ENCODE measurements around the gene ZNF577.
A peak's percentile ranks its signal among the peaks of the same experiment; 100 is the strongest.
"Not testable (repeated sequence)": the region's sequence is repeated elsewhere in the genome, so short reads cannot be mapped to it uniquely, and the experiment has no call there.

The ZNF577 gene

GRCh38 chr19:51887522-51888498 lies at the start of gene ZNF577:
ZNF577 (minus strand) TSS chr19:51887951; CDS start chr19:51880382, 7,569 bp downstream.
- peak; percentile 9 to 50 (median 30) for DNase-seq (ENCODE audit: low read depth in 4 of 4, low spot score in 1 of 4)

- no peak for DNase-seq (ENCODE audit: low read depth in 4 of 4, low spot score in 1 of 4)
Observed at GRCh38 chr19:51931921-51932320, 44.2 kb upstream of the ZNF577 start.

- DNase-seq (ENCODE audit: low read depth in 4 of 4, low spot score in 1 of 4), result no peak
Observed at GRCh38 chr19:51927859-51928258, 40.1 kb upstream of the ZNF577 start.

GRCh38 chr19:51926784-51927741 lies 39.3 kb upstream of the ZNF577 start, which contains the start of gene ZNF613:
ZNF613 (plus strand) TSS chr19:51927472; CDS start chr19:51936221, 8,749 bp downstream.
- DNase-seq (ENCODE audit: low read depth in 4 of 4, low spot score in 1 of 4), result peak; percentile 61 to 76 (median 68)

GRCh38 chr19:51926426-51926783 lies 38.7 kb upstream of the ZNF577 start:
- DNase-seq (ENCODE audit: low read depth in 4 of 4, low spot score in 1 of 4), result no peak

GRCh38 chr19:51921949-51922348 lies 34.2 kb upstream of the ZNF577 start:
- no peak for DNase-seq (ENCODE audit: low read depth in 4 of 4, low spot score in 1 of 4)

- DNase-seq (ENCODE audit: low read depth in 4 of 4, low spot score in 1 of 4), result no peak
Observed at GRCh38 chr19:51919606-51920005, 31.9 kb upstream of the ZNF577 start.

- DNase-seq (ENCODE audit: low read depth in 4 of 4, low spot score in 1 of 4), result no peak
Observed at GRCh38 chr19:51916167-51916566, 28.4 kb upstream of the ZNF577 start.

- no peak for DNase-seq (ENCODE audit: low read depth in 4 of 4, low spot score in 1 of 4)
Observed at GRCh38 chr19:51915324-51915867, 27.6 kb upstream of the ZNF577 start.

GRCh38 chr19:51907981-51908380 lies 20.2 kb upstream of the ZNF577 start:
- DNase-seq (ENCODE audit: low read depth in 4 of 4, low spot score in 1 of 4), result not testable (repeated sequence)

- not testable (repeated sequence) for DNase-seq (ENCODE audit: low read depth in 4 of 4, low spot score in 1 of 4)
Observed at GRCh38 chr19:51906108-51906507, 18.4 kb upstream of the ZNF577 start.

GRCh38 chr19:51905639-51906038 lies 17.9 kb upstream of the ZNF577 start:
- DNase-seq (ENCODE audit: low read depth in 4 of 4, low spot score in 1 of 4), result not testable (repeated sequence)

- DNase-seq (ENCODE audit: low read depth in 4 of 4, low spot score in 1 of 4), result no peak
Observed at GRCh38 chr19:51905206-51905605, 17.5 kb upstream of the ZNF577 start.

GRCh38 chr19:51904331-51905165 lies 16.8 kb upstream of the ZNF577 start, which contains the start of gene ZNF649:
ZNF649 (minus strand) TSS chr19:51905017; CDS start chr19:51900107, 4,910 bp downstream.
- peak; percentile 59 to 75 (median 68) for DNase-seq (ENCODE audit: low read depth in 4 of 4, low spot score in 1 of 4)

- DNase-seq (ENCODE audit: low read depth in 4 of 4, low spot score in 1 of 4), result no peak
Observed at GRCh38 chr19:51903192-51903591, 15.4 kb upstream of the ZNF577 start.

GRCh38 chr19:51901860-51902259 lies 14.1 kb upstream of the ZNF577 start:
- no peak for DNase-seq (ENCODE audit: low read depth in 4 of 4, low spot score in 1 of 4)

GRCh38 chr19:51891193-51891747 lies 3.5 kb upstream of the ZNF577 start:
- DNase-seq (ENCODE audit: low read depth in 4 of 4, low spot score in 1 of 4), result no peak

GRCh38 chr19:51889934-51890333 lies 2.2 kb upstream of the ZNF577 start:
- DNase-seq (ENCODE audit: low read depth in 4 of 4, low spot score in 1 of 4), result no peak

GRCh38 chr19:51884713-51885112 lies 3.0 kb downstream of the ZNF577 start:
- DNase-seq (ENCODE audit: low read depth in 4 of 4, low spot score in 1 of 4), result no peak

GRCh38 chr19:51882518-51882917 lies 5.2 kb downstream of the ZNF577 start:
- DNase-seq (ENCODE audit: low read depth in 4 of 4, low spot score in 1 of 4), result no peak

Measured in stimulated activated CD4-positive, alpha-beta T cell treated with anti-CD3 and anti-CD28 coated beads, Interleukin-1b, Interleukin-23, amount 100 ng/mL, for 24 hours (primary cell).